ENCODE measurements around the gene ARMC9. TPM values are rescaled to one million over a fixed set of nuclear protein-coding genes. Genes with fewer than 3 reads are reported as not detected.

Gene ARMC9
- total RNA-seq, 2 donors from 2014 or later = 6.9 to 10.1 TPM

DNA sequence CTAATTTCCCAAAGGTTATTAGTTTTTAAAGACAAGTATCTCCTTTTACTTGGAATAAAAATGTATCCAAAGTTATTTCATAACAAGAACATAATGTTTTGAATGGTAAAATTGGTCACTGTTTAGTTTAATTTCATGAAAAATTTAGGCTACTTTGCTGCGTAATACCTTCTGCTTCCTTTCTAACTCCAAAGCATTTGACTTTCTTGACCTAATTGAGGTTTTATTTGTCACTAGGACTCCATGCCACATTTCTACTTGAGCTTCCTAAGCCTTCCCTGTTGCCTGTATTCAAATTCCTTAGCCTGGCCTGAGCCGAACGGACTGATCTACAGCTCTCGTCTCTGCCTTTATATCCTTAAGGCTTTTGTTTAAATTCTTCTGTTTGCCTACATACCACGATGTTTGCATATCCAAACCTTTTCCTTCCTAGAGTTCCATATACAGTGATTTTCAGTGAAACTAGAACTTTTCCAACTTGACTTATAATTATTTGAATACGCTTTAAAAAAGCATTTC lies 25.1 kb downstream of the ARMC9 start:
- 67 to 71% methylated on average over 6 of the region's 6 CpGs for WGBS, 2 donors
- Histone ChIP-seq H3K4me1 (no peaks in the 10 kb centered on the region), H3K27ac (no peak overlapping the region), H3K36me3 (replicated peaks in 1 of 2; ENCODE audit: insufficient read depth in 1 of 2, low read depth in 2 of 2) (no peaks in the 10 kb centered on the region), H3K4me3 (no peak overlapping the region), H3K9me3 (no peaks in the 10 kb centered on the region), H3K27me3 (no peaks in the 10 kb centered on the region)
- TF ChIP-seq POLR2A (IDR thresholded peaks at IDR 0.05) = no peak
- TF ChIP-seq CTCF (IDR thresholded peaks at IDR 0.05) = no peak
- DNase-seq (no peak), ATAC-seq (no peak)
- intact Hi-C loops (cut with DNase I) = loop anchor here (10.0 kb wide), 1 partner anchor 191 kb away; no protein-coding TSS in a partner anchor

GRCh38 chr2:231227310-231228162 lies 29.1 kb downstream of the ARMC9 start:
- Histone ChIP-seq H3K36me3 (replicated peaks in 1 of 2; ENCODE audit: insufficient read depth in 1 of 2, low read depth in 2 of 2) (no peaks in the 10 kb centered on the region), H3K4me3 (no peak overlapping the region), H3K4me1 (no peaks in the 10 kb centered on the region), H3K27me3 (no peaks in the 10 kb centered on the region), H3K27ac (peak overlapping the region in 1 of 4 donors; percentile 33), H3K9me3 (no peaks in the 10 kb centered on the region)
- WGBS, 2 donors = 44 to 60% methylated on average over 5 to 10 of the region's 12 CpGs
- intact Hi-C loops (cut with DNase I) = loop anchor here (10.0 kb wide), 1 partner anchor 187 kb away; no protein-coding TSS in a partner anchor
- TF ChIP-seq CTCF (IDR thresholded peaks at IDR 0.05) (peak; percentile 62 to 93 (median 92)), POLR2A (IDR thresholded peaks at IDR 0.05) (no peak)
- ATAC-seq (peak; percentile 98), DNase-seq (peak; percentile 64 to 86 (median 76))

- Histone ChIP-seq H3K27me3 (no peaks in the 10 kb centered on the region), H3K9me3 (no peaks in the 10 kb centered on the region), H3K27ac (no peak overlapping the region), H3K4me3 (no peak overlapping the region), H3K36me3 (replicated peaks in 1 of 2; ENCODE audit: insufficient read depth in 1 of 2, low read depth in 2 of 2) (no peaks in the 10 kb centered on the region), H3K4me1 (no peaks in the 10 kb centered on the region)
- DNase-seq (no peak), ATAC-seq (no peak)
- intact Hi-C loops (cut with DNase I) = loop anchor here (10.0 kb wide), 1 partner anchor 187 kb away; no protein-coding TSS in a partner anchor
- TF ChIP-seq POLR2A (IDR thresholded peaks at IDR 0.05) (no peak), CTCF (IDR thresholded peaks at IDR 0.05) (no peak)
- 82 to 84% methylated on average over 4 to 9 of the region's 9 CpGs for WGBS, 2 donors
Observed at GRCh38 chr2:231228223-231228622, 29.8 kb downstream of the ARMC9 start.

DNA sequence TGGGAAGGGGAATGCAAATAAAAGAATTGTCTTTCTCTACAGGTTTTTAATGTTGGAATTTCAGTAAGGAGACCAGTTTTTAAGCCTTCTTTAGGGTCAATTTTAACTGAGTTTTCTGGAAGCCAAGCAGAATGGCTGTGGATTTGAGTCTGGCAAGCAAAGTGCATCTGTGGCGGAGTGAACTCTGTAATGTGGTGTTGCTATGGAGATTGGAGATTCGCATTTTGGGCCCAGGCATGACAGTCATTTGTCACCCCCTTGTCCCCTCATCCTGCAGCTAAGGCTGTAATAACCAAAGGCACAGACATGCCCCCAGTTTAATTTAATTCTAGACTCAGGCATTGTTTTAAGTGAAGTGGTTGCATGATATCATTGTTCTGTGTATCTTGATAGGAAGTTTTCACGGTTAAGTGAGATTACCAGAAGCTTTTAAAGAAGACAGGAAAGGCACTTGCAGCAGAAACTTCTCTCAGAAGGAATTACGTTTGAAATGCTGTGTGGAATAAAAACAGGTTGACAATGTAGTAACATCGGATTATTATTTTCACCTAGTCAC lies 30.6 kb downstream of the ARMC9 start:
- no peak for DNase-seq
- Histone ChIP-seq H3K27ac (no peak overlapping the region), H3K36me3 (replicated peaks in 1 of 2; ENCODE audit: insufficient read depth in 1 of 2, low read depth in 2 of 2) (no peaks in the 10 kb centered on the region), H3K9me3 (no peaks in the 10 kb centered on the region), H3K4me1 (no peaks in the 10 kb centered on the region), H3K4me3 (no peak overlapping the region), H3K27me3 (no peaks in the 10 kb centered on the region)
- intact Hi-C loops (cut with DNase I) = loop anchor here (10.0 kb wide), 1 partner anchor 186 kb away; no protein-coding TSS in a partner anchor
- TF ChIP-seq POLR2A (IDR thresholded peaks at IDR 0.05) = no peak
- TF ChIP-seq CTCF (IDR thresholded peaks at IDR 0.05) = no peak
- WGBS, 2 donors = 58 to 61% methylated on average over 5 of the region's 5 CpGs
- ATAC-seq = no peak

All from body of pancreas (tissue), 4 donors.